ENCODE results near the gene NUP62CL. TPM values are rescaled to one million over a fixed set of nuclear protein-coding genes. Genes with fewer than 3 reads are reported as not detected.
"Not testable (repeated sequence)": the region's sequence is repeated elsewhere in the genome, so short reads cannot be mapped to it uniquely, and the experiment has no call there.

Gene NUP62CL
- total RNA-seq: 0.13 TPM in 1 of 2 replicates, not detected in the other

- peak; percentile 10 to 18 for DNase-seq (ENCODE audit: low read depth in 2 of 2)
Observed at GRCh38 chrX:107205770-107206696, at the start of gene NUP62CL, which contains the start of gene DNAAF6. TSS of gene NUP62CL (minus strand) at chrX:107206433. CDS start at chrX:107175146, 31,287 bp downstream. TSS of gene DNAAF6 (plus strand) at chrX:107206611. CDS start at chrX:107212876, 6,265 bp downstream.

- DNase-seq (ENCODE audit: low read depth in 2 of 2): no peak
Observed at GRCh38 chrX:107228486-107228819, 22.2 kb upstream of the NUP62CL start.

DNA sequence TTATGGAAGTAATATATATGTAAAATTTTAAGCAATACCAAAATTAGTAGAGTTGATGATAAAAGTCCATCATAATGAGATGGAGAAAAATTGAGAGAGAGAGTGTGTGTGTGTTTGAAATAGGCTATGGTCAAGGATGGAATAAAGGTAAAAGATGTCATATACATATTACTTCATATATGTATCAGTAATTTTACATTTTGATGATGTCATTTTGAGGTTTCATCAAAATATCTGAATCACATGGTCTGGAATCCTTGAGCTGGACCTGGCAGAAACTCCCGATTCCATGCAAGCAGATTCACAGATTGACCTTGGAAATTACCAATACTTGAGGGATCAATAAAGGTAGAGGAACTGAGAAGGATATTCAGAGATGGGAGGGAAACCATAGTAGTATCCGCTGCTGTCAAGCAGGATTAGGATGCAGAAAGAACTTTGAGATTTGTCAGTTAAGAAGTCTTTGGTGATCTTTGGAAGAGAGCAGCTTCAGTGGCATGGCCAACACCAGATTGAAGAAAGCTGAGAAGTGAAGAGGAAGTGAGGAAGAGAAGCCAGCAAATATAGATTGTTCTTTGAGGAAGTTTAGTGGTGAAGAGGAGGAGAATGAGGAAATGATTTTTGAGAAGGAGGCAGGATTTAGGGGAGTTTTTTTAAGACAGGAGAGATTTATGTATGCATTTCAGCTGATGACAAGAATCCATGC, 21.7 kb upstream of the NUP62CL start:
- no peak for DNase-seq (ENCODE audit: low read depth in 2 of 2)

GRCh38 chrX:107226757-107227156, 20.5 kb upstream of the NUP62CL start:
- no peak for DNase-seq (ENCODE audit: low read depth in 2 of 2)

DNA sequence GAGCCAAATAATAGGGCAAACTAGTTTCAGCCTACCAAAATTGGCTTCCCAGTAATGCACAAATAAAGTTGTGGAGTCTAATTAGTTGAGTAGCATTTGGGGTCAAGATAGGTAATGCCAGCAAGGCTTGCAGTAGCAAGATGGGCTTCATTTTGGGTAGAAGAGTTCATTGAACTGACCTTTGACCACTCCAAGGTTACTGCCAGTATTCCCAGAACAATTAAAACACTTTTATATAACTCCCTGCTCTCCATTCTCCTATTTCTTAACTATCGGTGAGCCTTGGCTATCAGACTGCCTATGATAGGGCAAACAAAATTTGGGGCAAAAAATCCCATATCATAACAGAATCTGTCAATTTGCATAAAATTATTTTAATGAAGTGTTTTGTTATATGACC, 7.2 kb upstream of the NUP62CL start:
- DNase-seq (ENCODE audit: low read depth in 2 of 2): no peak

- DNase-seq (ENCODE audit: low read depth in 2 of 2): no peak
Observed at GRCh38 chrX:107207943-107208342, 1.7 kb upstream of the NUP62CL start.

- DNase-seq (ENCODE audit: low read depth in 2 of 2): no peak
Observed at GRCh38 chrX:107207089-107207488, 856 bp upstream of the NUP62CL start.

DNA sequence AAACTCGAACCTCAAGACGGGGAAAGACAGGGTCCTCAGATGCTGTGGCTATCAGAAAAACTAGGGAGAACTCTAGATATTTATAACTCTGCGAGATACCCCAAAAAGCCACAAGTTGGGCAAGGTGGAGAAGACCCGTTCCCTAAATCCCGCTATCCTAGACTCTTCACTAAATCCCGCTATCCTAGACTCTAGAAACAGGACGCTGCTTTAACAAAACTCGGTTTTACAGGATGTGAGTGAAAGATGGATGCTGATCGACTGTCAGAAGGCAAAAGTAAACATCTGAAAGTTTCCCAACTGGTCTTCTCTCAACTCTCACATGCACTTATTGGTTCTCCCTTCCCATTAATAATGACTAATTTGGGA, 448 bp upstream of the NUP62CL start:
- no peak for DNase-seq (ENCODE audit: low read depth in 2 of 2)

GRCh38 chrX:107204068-107204605, 2.1 kb downstream of the NUP62CL start:
- DNase-seq (ENCODE audit: low read depth in 2 of 2): no peak

DNA sequence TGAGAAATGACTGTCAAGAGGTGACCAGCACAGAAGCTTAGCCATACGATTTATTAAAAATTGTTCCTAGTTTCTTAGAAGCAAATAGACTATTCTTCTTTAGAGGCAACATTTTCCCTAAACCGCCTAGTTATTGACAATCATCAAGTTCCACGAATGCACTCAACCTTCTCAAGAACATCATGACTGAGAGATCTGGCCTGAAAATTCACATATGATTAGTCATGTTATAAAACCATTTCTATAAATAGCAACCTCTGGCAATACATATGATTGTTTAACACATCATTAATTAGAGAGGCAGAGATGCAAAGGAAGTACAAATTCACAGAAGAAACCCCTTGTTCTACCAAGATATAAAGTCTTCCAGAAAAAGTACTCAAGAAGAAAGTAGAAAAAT, 6.7 kb downstream of the NUP62CL start:
- DNase-seq (ENCODE audit: low read depth in 2 of 2): no peak

GRCh38 chrX:107198074-107198473, 8.2 kb downstream of the NUP62CL start:
- not testable (repeated sequence) for DNase-seq (ENCODE audit: low read depth in 2 of 2)

GRCh38 chrX:107197319-107197718, 8.9 kb downstream of the NUP62CL start:
- no peak for DNase-seq (ENCODE audit: low read depth in 2 of 2)

DNA sequence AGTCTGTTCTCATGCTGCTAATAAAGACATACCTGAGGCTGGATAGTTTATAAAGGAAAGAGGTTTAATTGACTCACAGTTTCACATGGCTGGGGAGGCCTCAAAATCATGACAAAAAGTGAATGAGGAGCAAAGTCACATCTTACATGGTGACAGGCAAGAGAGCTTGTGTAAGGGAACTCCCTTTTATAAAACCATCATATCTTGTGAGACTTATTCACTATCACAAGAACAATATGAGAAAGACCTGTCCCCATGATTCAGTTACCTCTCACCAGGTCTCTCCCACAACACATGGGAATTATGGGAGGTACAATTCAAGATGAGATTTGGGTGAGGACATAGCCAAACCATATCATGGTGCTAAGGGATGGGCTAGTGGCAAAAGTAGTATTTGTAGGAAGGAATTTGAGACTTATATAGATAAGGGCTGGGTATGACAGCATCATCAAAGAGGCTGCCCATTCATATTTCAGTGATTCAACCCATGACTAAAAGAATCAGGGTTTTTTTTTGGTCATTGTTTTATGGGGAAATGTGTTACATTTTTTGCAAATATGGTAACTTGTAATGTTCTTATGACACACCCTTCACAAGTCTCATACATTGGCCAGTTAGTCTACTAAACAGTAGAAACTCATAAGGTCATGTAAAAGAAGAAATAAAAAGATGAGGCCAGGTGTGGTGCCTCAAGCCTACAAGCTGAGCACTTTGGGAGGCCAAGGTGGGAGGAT, 34.7 kb downstream of the NUP62CL start:
- DNase-seq (ENCODE audit: low read depth in 2 of 2): no peak

DNA sequence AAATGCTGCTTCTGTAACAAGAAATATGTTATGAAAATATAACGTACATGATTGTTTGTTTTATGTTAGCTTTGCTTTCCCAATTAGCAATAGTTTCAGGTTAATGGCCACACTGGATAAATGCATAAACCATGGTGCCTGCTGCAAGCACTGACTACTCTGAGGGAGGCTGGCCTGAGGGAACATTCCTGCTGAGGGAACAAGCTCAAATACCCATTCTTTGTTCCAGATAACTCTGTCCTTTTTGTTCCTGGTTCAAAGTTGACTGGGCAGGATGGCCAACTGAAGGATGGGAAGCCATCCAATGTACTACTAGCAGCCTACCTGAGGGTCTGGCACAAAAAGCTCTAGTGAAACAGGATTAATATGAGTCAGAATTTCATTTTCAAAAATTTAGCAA, 37.5 kb downstream of the NUP62CL start:
- no peak for DNase-seq (ENCODE audit: low read depth in 2 of 2)

GRCh38 chrX:107168257-107168656, 38.0 kb downstream of the NUP62CL start:
- no peak for DNase-seq (ENCODE audit: low read depth in 2 of 2)

GRCh38 chrX:107167163-107167921, 38.9 kb downstream of the NUP62CL start:
- no peak for DNase-seq (ENCODE audit: low read depth in 2 of 2)

GRCh38 chrX:107157618-107158017, 48.6 kb downstream of the NUP62CL start:
- DNase-seq (ENCODE audit: low read depth in 2 of 2): not testable (repeated sequence)

GRCh38 chrX:107155621-107156430, 50.4 kb downstream of the NUP62CL start:
- not testable (repeated sequence) for DNase-seq (ENCODE audit: low read depth in 2 of 2)

DNA sequence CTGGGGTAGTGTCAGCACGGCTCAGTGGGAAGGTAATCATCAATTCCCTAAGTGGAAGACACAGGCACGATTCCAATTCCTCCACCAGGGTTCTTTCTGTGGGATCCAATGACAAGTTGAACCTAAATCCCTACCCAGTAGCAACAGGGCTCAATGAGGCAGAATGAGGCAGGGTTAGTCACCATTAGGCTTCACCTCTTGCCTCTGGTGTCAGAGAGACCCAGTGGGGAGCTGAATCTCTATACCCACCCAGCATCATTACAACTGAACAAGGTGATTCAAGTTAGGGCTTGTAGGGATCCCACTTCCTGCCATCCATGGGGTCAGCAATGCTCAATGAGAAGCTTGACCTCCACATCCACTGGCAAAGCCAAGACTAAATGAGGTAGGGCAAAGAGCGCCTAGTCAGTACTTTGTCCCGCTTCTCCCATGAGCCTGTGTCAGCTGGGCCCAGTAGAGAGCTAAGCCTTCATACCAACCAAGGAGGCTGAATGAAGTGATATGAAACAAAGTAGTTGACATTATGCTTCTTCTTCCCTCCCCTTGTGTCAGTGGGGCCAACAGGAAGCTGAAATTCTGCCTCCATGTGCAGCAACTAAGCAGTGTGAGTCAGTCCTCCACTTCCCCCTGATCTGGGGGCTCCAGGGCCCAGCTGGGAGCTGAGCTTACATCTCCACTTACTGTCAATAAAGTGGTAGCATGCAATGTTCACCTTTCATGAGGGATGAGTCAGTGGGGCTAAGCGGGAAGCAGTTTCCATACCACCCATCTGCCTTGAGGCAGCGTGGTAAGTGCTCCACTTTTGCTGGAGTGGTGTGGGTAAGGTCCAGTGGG, 51.2 kb downstream of the NUP62CL start:
- no peak for DNase-seq (ENCODE audit: low read depth in 2 of 2)

Data from dermis microvascular lymphatic vessel endothelial cell (primary cell).